ENCODE measurements around the gene ANKFY1.
A peak's percentile ranks its signal among the peaks of the same experiment; 100 is the strongest.
"Not testable (repeated sequence)": the region's sequence is repeated elsewhere in the genome, so short reads cannot be mapped to it uniquely, and the experiment has no call there.

Gene ANKFY1

GRCh38 chr17:4266550-4266949 is 2.8 kb upstream of the ANKFY1 start:
- DNase-seq (ENCODE audit: insufficient read length, low spot score) (no peak), FAIRE-seq (no peak)
- TF ChIP-seq PAX5 (IDR thresholded peaks at IDR 0.05; ENCODE audit: insufficient read depth, low read length, severe bottlenecking): no peak
- 0 out of 2 replicates have a peak, but pooled peaks have one; percentile 0 for TF ChIP-seq POLR2AphosphoS5 (IDR thresholded peaks at IDR 0.05; ENCODE audit: low read depth, low read length)

GRCh38 chr17:4262703-4263102 is 1.1 kb downstream of the ANKFY1 start:
- TF ChIP-seq TAF1 (IDR thresholded peaks at IDR 0.05; ENCODE audit: low read depth, low read length): no peak
- TF ChIP-seq POU2F2 (IDR thresholded peaks at IDR 0.05; ENCODE audit: low read depth, low read length): no peak
- TF ChIP-seq SPI1 (IDR thresholded peaks at IDR 0.05; ENCODE audit: low read depth, low read length): no peak
- no peak for TF ChIP-seq PAX5 (IDR thresholded peaks at IDR 0.05; ENCODE audit: insufficient read depth, low read length, severe bottlenecking)
- no peak for TF ChIP-seq POLR2A (IDR thresholded peaks at IDR 0.05; ENCODE audit: low read depth, low read length)
- no peak for TF ChIP-seq POLR2AphosphoS5 (IDR thresholded peaks at IDR 0.05; ENCODE audit: low read depth, low read length)
- peak; percentile 26 for FAIRE-seq
- DNase-seq (ENCODE audit: insufficient read length, low spot score): no peak

- TF ChIP-seq SPI1 (IDR thresholded peaks at IDR 0.05; ENCODE audit: low read depth, low read length): no peak
- TF ChIP-seq POLR2A (IDR thresholded peaks at IDR 0.05; ENCODE audit: low read depth, low read length): no peak
- TF ChIP-seq POU2F2 (IDR thresholded peaks at IDR 0.05; ENCODE audit: low read depth, low read length): no peak
- no peak for TF ChIP-seq TAF1 (IDR thresholded peaks at IDR 0.05; ENCODE audit: low read depth, low read length)
- no peak for TF ChIP-seq PAX5 (IDR thresholded peaks at IDR 0.05; ENCODE audit: insufficient read depth, low read length, severe bottlenecking)
- TF ChIP-seq POLR2AphosphoS5 (IDR thresholded peaks at IDR 0.05; ENCODE audit: low read depth, low read length): no peak
- DNase-seq (ENCODE audit: insufficient read length, low spot score) (no peak), FAIRE-seq (no peak)
Measured at GRCh38 chr17:4261452-4261851, 2.3 kb downstream of the ANKFY1 start.

- TF ChIP-seq PAX5 (IDR thresholded peaks at IDR 0.05; ENCODE audit: insufficient read depth, low read length, severe bottlenecking): no peak
- no peak for TF ChIP-seq POLR2A (IDR thresholded peaks at IDR 0.05; ENCODE audit: low read depth, low read length)
- TF ChIP-seq POLR2AphosphoS5 (IDR thresholded peaks at IDR 0.05; ENCODE audit: low read depth, low read length): no peak
- no peak for TF ChIP-seq POU2F2 (IDR thresholded peaks at IDR 0.05; ENCODE audit: low read depth, low read length)
- no peak for TF ChIP-seq SPI1 (IDR thresholded peaks at IDR 0.05; ENCODE audit: low read depth, low read length)
- no peak for TF ChIP-seq TAF1 (IDR thresholded peaks at IDR 0.05; ENCODE audit: low read depth, low read length)
- FAIRE-seq (no peak), DNase-seq (ENCODE audit: insufficient read length, low spot score) (no peak)
Measured at GRCh38 chr17:4258867-4259266, 4.9 kb downstream of the ANKFY1 start.

GRCh38 chr17:4256952-4257351 is 6.8 kb downstream of the ANKFY1 start:
- TF ChIP-seq TAF1 (IDR thresholded peaks at IDR 0.05; ENCODE audit: low read depth, low read length) (no peak), SPI1 (IDR thresholded peaks at IDR 0.05; ENCODE audit: low read depth, low read length) (no peak), POLR2A (IDR thresholded peaks at IDR 0.05; ENCODE audit: low read depth, low read length) (no peak), POU2F2 (IDR thresholded peaks at IDR 0.05; ENCODE audit: low read depth, low read length) (no peak), POLR2AphosphoS5 (IDR thresholded peaks at IDR 0.05; ENCODE audit: low read depth, low read length) (no peak)
- FAIRE-seq (no peak), DNase-seq (ENCODE audit: insufficient read length, low spot score) (no peak)

- DNase-seq (ENCODE audit: insufficient read length, low spot score); FAIRE-seq: not testable (repeated sequence)
Measured at GRCh38 chr17:4255271-4255670, 8.5 kb downstream of the ANKFY1 start.

- DNase-seq (ENCODE audit: insufficient read length, low spot score): no peak
- TF ChIP-seq POU2F2 (IDR thresholded peaks at IDR 0.05; ENCODE audit: low read depth, low read length): no peak
- TF ChIP-seq SPI1 (IDR thresholded peaks at IDR 0.05; ENCODE audit: low read depth, low read length): no peak
- no peak for TF ChIP-seq TAF1 (IDR thresholded peaks at IDR 0.05; ENCODE audit: low read depth, low read length)
- no peak for TF ChIP-seq POLR2AphosphoS5 (IDR thresholded peaks at IDR 0.05; ENCODE audit: low read depth, low read length)
- TF ChIP-seq PAX5 (IDR thresholded peaks at IDR 0.05; ENCODE audit: insufficient read depth, low read length, severe bottlenecking): no peak
- no peak for TF ChIP-seq POLR2A (IDR thresholded peaks at IDR 0.05; ENCODE audit: low read depth, low read length)
- FAIRE-seq: peak; percentile 56
Measured at GRCh38 chr17:4250887-4251286, 12.9 kb downstream of the ANKFY1 start.

GRCh38 chr17:4249452-4250029 is 14.2 kb downstream of the ANKFY1 start:
- FAIRE-seq (peak; percentile 31), DNase-seq (ENCODE audit: insufficient read length, low spot score) (peak; percentile 35)
- no peak for TF ChIP-seq POLR2AphosphoS5 (IDR thresholded peaks at IDR 0.05; ENCODE audit: low read depth, low read length)
- no peak for TF ChIP-seq TAF1 (IDR thresholded peaks at IDR 0.05; ENCODE audit: low read depth, low read length)
- TF ChIP-seq SPI1 (IDR thresholded peaks at IDR 0.05; ENCODE audit: low read depth, low read length): no peak
- no peak for TF ChIP-seq POU2F2 (IDR thresholded peaks at IDR 0.05; ENCODE audit: low read depth, low read length)
- TF ChIP-seq PAX5 (IDR thresholded peaks at IDR 0.05; ENCODE audit: insufficient read depth, low read length, severe bottlenecking): no peak
- TF ChIP-seq POLR2A (IDR thresholded peaks at IDR 0.05; ENCODE audit: low read depth, low read length): no peak

GRCh38 chr17:4248504-4249277 is 15.1 kb downstream of the ANKFY1 start:
- no peak for TF ChIP-seq SPI1 (IDR thresholded peaks at IDR 0.05; ENCODE audit: low read depth, low read length)
- no peak for TF ChIP-seq TAF1 (IDR thresholded peaks at IDR 0.05; ENCODE audit: low read depth, low read length)
- TF ChIP-seq PAX5 (IDR thresholded peaks at IDR 0.05; ENCODE audit: insufficient read depth, low read length, severe bottlenecking): no peak
- no peak for TF ChIP-seq POU2F2 (IDR thresholded peaks at IDR 0.05; ENCODE audit: low read depth, low read length)
- TF ChIP-seq POLR2AphosphoS5 (IDR thresholded peaks at IDR 0.05; ENCODE audit: low read depth, low read length): no peak
- no peak for TF ChIP-seq POLR2A (IDR thresholded peaks at IDR 0.05; ENCODE audit: low read depth, low read length)
- no peak for DNase-seq (ENCODE audit: insufficient read length, low spot score)
- FAIRE-seq: no peak

GRCh38 chr17:4247971-4248388 is 15.8 kb downstream of the ANKFY1 start:
- no peak for DNase-seq (ENCODE audit: insufficient read length, low spot score)
- FAIRE-seq: peak; percentile 23
- TF ChIP-seq PAX5 (IDR thresholded peaks at IDR 0.05; ENCODE audit: insufficient read depth, low read length, severe bottlenecking) (no peak), POLR2A (IDR thresholded peaks at IDR 0.05; ENCODE audit: low read depth, low read length) (no peak)
